Endometrium (tissue), 2 donors: ENCODE data around the gene OTUB1.
A peak's percentile ranks its signal among the peaks of the same experiment; 100 is the strongest.
"Not testable (repeated sequence)": the region's sequence is repeated elsewhere in the genome, so short reads cannot be mapped to it uniquely, and the experiment has no call there.

Experiments
- FAIRE-seq: peaks from 2 replicates; lab custom pipeline; 2012; peaks lifted over from hg19 to GRCh38; lab: Jason Lieb, UNC
- donor health status: control.
- donor health status: control.

Gene OTUB1, protein sequence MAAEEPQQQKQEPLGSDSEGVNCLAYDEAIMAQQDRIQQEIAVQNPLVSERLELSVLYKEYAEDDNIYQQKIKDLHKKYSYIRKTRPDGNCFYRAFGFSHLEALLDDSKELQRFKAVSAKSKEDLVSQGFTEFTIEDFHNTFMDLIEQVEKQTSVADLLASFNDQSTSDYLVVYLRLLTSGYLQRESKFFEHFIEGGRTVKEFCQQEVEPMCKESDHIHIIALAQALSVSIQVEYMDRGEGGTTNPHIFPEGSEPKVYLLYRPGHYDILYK

GRCh38 chr11:63986156-63986931, at the start of gene OTUB1:
Gene OTUB1, plus strand, starts transcription at chr11:63986438. Its CDS starts 19 bp downstream, at chr11:63986457.
- peak; percentile 18 for FAIRE-seq

DNA sequence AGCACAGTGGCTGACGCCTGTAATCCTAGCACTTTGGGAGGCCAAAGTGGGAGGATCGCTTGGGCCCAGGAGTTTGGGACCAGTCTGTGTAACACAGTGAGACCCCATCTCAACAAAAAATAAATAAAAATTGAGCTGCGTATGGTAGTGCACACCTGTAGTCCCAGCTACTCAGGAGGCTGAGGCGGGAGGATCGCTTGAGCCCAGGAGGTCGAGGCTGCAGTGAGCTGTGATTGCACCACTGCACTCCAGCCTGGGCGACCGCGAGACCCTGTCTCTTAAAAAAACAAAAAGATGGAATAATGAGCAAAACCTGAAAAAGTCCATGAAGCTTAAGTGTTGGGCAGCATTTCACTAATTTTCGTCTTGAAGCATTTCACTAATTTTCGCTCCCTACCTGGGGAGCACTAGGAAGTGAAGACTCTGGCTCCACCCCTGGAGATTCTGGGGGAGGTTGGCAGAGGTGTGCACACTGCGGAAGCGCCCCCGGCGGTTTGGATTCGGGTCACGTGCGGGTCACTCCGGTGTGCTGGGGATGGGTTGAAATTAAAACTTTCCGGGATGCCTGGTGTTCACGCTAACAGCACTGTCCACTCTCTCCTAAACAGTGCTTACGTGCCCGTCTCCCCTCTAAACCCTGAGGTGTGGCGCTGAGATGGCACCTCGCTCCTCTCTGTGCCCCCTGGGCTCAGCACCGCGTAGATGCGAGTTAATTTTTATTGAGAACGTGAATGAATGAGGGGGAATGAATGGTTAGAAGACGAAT, 48.3 kb upstream of the OTUB1 start:
- no peak for FAIRE-seq

- FAIRE-seq = no peak
These were observed 47.5 kb upstream of the OTUB1 start, which contains the start of gene NAA40 for GRCh38 chr11:63938479-63939396. Gene NAA40, plus strand, starts transcription at chr11:63939002. Its CDS starts 95 bp downstream, at chr11:63939097.

GRCh38 chr11:63939397-63939891, 46.8 kb upstream of the OTUB1 start:
- no peak for FAIRE-seq

- FAIRE-seq = no peak
These were observed 45.5 kb upstream of the OTUB1 start for GRCh38 chr11:63940786-63941185.

DNA sequence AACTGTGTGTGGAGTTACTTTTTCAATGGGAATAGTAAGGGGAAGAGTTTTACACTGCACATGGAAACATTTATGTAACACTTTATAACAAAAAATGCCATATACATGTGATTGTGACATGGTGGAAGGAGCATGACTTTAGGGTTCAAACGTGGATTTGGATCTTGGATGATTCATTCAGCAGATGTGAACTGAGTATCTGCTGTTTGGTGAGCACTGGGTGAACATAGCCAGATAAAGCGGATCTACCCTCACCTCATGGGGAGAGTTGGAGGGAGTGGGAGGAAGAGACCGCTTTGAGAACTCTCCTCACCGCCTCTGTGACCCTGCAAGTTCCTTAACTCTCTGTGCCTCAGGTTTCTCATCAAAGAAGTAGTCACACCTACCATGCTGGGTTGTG, 44.3 kb upstream of the OTUB1 start:
- FAIRE-seq = no peak

- FAIRE-seq = no peak
These were observed 43.4 kb upstream of the OTUB1 start for GRCh38 chr11:63942803-63943202.

- no peak for FAIRE-seq
These were observed 41.3 kb upstream of the OTUB1 start for GRCh38 chr11:63944987-63945386.

- no peak for FAIRE-seq
These were observed 40.6 kb upstream of the OTUB1 start for GRCh38 chr11:63945477-63946163.

GRCh38 chr11:63951779-63952536, 34.3 kb upstream of the OTUB1 start:
- FAIRE-seq = no peak

- FAIRE-seq = no peak
These were observed 33.7 kb upstream of the OTUB1 start for GRCh38 chr11:63952570-63952969.

DNA sequence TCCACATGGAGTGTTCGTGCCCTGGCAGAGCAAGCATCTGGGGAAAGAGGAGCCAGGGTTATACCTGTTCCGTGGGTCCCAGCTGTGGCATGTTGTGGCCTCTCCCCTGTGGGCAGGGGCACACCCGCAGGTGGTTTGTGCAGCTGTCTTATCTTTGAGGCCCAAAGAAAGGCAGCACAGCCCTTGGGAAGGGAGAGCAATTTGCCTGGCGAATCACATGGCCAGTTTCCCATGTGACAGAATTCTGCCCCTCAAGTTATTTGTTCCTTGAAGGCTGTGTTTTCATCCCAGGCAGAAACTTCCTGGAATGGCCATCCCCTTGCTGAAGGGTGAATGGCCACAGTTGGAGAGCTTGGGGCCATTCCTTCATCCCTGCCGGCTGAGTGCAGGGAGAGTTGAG, 28.2 kb upstream of the OTUB1 start:
- FAIRE-seq = no peak

DNA sequence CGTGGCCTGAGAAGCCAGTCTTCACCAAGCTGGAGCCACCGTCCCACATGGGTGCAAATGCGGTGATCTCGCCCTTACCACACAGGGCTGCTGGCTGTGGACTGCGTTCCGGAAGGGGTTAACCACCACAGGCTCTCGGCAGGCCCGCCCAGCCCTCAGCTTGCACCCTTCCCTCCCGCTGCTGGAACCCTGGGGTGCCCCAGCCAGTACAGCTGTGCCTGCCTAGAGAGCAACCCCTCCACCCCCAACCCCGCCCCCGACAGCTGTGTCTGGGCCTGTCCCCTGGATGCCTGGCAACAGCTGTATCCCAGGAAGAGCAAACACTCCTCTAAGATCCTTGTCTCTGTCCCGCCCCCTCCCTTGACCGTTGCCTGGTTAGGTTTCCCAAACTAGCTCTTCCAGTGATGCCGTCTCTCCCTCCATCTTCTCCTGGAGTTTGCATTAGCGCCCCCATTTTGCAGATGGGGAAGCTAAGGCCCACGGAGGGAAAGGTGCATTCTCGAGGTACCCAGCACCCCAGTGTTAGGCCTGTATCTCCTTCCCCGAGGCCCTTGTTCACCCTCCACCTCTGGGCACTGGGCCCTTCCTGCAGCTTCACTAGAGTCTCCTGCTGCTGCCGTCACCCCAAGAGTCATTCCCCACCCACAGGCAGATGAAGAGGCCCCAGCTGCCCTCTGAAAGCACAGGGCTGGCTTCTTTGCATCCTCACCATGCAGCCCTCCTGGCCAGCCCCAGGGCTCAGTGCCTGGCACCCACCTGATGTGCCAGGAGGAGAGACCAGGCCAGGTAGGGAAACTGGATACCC, 24.4 kb upstream of the OTUB1 start:
- no peak for FAIRE-seq

DNA sequence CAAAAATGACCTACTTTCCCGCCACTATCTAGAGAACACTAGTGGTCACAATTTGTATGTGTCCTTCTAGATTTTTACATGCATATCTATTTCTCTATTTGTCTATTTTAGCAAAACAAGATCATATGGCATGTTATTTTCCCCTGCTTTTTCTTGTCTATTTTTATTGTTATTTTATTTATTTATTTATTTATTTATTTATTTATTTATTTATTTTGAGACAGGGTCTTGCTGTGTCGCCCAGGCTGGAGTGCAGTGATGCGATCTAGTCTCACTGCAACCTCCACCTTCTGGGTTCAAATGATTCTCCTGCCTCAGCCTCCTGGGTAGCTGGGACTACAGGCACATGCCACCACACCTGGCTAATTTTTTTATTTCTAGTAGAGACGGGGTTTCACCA, 22.3 kb upstream of the OTUB1 start:
- not testable (repeated sequence) for FAIRE-seq

DNA sequence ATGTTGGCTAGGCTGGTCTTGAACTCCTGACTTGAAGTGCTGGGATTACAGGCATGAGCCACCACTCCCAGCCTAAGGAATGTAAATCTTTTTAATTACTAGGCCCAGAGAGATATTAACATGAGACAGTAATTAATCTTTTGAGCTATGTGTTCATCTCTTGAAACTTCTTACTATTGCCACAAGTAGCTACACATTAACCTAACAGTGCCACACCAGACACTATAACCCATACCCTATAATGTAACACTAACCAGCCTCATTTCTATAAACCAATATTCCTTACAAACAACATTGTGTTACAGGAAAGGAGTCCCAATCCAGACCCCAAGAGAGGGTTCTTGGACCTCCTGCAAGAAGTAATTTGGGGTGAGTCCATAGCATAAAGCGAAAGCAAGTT, 19.8 kb upstream of the OTUB1 start:
- FAIRE-seq = no peak

DNA sequence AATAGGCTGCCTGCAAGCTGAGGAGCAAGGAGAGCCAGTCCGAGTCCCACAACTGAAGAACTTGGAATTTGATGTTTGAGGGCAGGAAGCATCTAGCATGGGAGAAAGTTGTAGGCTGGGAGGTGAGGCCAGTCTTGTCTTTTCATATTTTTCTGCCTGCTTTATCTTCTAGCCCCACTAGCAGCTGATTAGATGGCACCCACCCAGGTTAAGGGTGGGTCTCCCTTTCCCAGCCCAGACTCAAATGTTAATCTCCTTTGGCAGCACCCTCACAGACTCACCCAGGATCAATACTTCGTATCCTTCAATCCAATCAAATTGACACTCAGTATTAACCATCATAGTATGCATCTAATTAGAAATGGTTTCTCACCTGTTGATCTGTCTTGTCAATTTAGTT, 16.8 kb upstream of the OTUB1 start:
- no peak for FAIRE-seq

- FAIRE-seq = no peak
These were observed 15.3 kb upstream of the OTUB1 start for GRCh38 chr11:63970902-63971301.

GRCh38 chr11:63973912-63974258, 12.4 kb upstream of the OTUB1 start:
- FAIRE-seq = not testable (repeated sequence)
